GM19351 (cell line): Measurements from ENCODE around the gene FMN1.
"Not testable (repeated sequence)": the region's sequence is repeated elsewhere in the genome, so short reads cannot be mapped to it uniquely, and the experiment has no call there.

Source experiments
- ATAC-seq: cut with Tn5 transposase; IDR thresholded peaks from one replicate; pipeline ENCODE4 v1.9.1; 2021; ENCODE audit warnings: mild to moderate bottlenecking, moderate library complexity; ENCODE audit not compliant: unreplicated experiment

Gene FMN1

DNA sequence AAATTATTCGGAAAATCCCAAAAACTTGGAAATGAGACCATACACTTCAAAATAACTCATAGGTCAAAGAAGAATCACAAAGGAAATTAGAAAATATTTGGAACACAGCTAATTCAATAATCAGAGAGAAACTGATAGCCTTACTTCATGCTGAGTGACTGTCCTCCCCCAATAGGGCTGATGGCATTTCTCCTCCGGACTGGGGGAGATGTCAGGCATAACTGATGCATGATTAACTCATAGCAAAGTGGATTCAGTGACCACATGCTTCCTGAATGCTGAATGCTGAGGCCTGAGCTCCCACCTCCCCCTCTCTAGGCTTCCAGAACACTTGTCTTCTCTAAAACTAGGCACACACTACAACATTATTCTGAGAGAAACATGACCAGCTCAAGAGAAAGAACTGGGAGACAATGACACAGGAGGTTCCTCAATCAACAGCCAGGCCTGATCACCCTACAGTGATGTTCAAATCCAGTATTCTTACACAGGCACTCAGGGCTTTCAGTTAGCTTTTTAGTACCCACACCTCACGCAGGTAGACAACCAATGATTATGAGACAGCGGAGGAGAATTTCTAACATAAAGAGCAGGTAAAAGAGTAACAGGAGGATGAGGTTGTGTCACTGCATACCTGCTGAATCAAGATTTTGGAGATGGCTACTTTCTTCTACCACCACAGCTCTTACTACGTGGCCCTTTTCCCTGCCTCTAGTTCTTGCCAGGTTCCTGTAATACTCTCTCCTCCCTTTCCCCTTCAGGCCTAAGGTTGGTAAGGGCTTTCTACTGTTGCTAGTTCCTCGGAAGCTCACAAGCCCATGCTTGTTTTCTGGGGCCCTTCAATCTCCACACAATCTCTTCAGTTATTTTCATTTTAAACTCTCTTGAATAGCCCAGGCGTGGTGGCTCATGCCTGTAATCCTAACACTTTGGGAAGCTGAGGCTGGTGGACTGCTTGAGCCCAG is 96.1 kb downstream of the FMN1 start:
- no peak for ATAC-seq

DNA sequence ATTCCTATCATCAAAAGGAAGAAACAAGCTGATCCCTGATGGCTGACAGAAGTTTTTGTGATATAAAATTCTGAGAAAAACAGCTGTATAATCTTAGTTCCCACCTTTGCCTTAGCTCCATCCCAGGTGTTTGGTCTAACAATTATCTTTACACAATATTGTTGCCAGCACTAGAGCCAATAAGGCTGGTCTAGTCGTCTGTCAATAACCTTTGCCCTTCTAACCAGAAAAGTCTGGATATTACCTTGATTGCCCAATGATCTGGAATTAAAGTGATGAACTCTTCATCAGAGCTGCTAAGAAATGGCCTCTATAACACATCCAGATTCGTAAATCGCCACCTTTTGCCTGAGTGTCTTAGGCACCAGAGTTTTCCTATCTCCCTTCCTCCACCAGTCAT is 98.4 kb downstream of the FMN1 start:
- ATAC-seq: no peak

DNA sequence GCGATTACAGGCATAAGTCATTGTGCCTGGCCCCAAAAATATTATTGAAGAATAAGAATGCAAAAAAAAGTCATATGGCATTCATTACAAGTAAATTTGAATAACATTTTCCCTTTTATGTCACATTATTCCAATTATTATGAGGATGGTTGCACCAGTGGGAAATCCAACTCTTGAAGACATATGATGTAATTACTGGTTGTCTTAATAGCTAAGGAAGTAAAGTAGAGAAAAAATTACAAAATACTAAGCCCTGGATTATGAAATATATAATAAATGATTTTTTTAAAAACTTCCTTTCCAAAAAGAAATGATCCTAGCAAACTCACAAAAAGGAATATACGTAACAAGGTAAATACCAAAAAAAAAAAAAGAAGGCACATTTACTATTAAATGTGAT is 98.9 kb downstream of the FMN1 start:
- no peak for ATAC-seq

DNA sequence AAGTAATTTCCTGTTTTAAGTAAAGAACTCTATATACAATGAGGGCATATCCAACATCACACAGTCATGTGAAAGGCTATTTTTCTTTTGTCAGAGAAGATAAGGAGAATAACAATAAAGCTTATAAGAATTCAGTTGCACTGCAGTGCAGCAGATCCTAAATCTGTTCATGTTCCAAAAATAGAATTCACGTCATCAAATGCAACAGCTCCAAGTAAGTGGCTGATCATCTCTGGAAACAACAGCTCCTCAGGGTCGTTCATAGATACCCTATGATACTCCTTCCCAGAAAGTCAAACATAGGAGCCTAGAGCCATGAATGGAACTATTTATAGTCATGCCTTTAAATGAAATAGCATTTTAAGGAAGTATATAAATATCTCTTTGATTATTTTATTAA is 100.2 kb downstream of the FMN1 start:
- no peak for ATAC-seq

DNA sequence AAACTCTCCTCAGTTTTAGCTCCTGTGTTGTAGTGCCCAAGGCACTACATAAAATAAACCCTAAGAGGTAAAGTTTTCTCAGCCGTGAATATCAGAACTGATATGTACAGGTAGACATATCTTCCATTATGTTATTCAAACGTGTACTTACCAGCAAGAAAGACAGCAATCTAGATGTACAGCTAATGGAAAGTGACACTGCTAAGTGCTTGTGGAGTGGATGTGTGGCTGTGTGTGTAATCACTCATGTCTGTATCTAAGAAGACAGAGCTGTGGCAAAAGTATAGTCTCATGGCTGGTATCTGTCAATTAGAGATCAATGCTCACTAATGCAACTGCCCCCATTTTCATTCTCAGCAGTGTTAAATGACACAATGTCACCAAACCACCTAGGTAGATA is 101.3 kb downstream of the FMN1 start:
- ATAC-seq: no peak

DNA sequence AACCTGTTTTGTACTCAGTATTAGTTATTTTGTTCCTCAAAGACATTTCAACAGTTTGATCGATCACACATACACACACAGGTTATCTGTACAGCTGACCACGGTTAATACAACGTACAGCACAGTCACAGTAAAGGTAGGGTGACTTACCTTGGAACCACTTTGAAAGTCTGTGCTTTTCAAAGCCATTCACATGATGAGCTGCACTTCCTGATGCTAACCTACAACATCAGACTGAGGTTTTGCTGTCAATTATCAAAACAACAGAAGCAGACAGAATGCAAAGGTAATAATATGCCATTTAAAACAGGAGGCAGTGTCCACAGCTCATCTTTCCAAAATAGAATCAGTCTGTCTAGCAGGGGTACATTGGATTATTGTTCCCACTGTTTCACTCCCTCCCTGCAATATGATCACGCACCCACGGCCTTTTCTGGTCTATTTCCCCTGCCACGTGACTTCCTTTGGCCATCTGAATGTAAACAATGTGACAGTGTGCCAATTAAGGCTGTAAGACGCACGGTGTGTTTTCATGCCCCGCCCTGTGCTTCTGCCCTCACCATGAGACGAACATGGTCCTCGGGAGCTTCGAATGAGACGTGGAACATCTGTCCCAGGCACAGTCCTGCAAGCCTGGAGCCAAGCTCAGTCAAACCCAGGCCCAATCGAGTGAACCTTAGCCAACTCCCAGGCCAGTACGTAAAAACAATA is 102.4 kb downstream of the FMN1 start:
- no peak for ATAC-seq

DNA sequence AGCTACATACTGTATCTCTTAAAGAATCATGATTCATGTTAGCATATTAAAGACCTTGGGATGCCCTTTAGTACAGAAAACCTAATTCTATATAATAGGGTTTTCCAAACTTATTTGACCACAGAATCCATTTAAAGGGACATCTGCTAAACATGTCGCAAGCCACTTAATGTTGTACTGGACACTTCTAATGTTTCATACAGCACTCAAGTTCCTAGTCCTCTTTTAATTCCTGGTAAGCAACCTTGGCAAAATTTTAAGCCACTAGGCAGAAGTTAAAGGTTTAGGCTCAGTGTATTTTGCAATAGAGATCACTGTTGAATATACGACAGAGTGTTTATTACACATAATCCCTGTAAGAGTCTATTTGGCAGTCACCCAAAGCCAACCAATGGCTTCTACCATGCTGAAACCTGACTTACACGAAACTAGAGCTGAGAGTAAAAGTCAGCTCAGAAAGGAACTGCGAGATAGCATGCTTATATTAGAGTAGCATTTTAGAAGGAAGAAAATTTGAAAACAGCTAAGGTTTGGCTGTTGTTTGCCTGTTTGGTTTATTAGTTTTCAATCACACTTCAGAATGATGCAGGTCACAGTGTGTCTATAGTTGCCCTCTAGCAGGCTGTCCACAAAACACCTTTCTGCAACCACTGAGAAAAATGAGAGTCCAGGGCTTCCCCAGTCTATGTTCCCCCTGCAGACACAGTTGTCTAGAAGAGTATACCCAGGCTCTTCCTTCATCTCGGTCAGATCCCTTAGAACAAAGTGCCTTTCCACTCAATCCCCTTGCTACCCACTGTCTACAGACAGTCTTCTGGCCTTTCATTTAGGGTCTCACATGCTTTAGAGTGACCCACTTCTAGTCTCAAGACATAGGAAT is 104.4 kb downstream of the FMN1 start:
- ATAC-seq: no peak

DNA sequence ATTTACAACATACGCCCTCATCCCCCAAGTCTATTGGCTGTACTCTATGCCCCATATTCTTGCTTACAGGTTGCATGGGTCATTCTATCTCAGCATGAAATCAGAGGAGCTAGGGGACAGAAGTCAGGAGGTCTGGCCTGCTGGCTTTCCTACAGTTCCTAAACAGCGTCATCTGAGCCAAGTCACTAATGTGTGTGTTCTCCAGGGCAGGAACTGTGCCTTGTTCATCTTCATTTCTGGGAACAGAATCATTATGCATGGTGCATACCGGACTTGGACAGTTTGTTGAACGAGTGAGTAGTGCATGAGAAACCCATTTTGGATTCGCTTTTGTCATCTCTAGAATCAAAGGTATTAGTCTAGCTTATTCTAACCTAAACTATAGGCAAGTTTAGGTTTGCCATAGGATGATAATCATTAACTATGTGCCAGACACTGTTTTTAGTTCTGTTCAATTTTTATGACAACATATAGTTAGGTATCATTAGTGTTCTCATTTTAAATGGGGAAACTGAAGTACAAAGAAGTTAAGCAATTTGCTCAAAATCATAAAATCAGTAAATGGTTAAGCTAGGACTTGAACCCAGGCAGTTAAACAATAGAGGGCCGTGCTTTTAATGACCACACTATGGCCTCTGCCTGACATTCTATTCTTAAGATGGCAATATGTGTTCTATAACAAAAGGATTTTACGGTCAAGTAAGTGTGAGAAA is 105.2 kb downstream of the FMN1 start:
- no peak for ATAC-seq

DNA sequence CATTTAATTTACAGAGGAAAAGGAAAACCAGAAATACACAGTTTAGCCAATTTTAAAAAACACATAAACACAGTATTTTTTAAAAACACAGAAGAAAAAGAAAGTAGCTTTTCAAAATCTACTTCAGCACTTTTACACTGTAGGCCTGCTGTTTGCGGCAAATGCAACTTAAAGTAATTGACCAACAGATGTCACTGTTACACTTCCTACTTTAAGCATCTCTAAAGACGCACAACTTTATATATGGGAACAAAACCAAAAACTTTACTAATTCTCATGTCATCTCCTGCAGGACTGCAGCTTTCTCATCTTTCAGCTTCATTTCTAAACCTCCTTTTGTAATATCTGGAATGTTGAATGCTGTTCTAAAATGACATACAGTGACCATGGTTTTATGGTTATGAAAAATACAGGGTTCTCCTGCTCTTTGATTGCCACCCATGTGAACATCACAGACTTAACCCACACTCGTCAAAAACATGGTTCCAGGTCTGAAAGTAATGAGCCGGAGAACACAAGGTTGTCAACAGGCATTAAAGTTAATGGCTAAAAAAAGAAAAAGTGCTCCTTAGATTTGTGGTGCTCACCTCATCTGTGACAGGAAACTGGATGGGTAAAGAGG is 107.9 kb downstream of the FMN1 start:
- ATAC-seq: peak; percentile 54

DNA sequence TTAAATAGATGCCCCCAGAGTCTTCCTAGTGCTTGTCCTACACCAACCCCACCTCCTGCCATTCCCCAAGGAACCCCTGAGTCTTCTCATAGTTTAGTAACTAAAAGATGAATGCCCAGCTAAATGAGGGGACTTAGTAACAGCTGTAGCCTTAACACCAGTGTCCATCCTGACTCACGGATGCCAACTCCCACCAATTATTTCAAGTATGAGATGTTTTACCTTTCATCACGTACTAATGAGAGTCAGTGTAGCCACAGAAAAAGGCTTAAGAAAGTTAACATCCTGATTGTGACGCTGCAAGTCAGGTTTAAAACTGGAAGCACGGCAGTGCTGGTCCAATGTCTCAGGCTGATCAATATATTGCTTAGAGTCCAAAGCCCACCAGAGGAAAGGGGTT is 109.9 kb downstream of the FMN1 start:
- no peak for ATAC-seq

DNA sequence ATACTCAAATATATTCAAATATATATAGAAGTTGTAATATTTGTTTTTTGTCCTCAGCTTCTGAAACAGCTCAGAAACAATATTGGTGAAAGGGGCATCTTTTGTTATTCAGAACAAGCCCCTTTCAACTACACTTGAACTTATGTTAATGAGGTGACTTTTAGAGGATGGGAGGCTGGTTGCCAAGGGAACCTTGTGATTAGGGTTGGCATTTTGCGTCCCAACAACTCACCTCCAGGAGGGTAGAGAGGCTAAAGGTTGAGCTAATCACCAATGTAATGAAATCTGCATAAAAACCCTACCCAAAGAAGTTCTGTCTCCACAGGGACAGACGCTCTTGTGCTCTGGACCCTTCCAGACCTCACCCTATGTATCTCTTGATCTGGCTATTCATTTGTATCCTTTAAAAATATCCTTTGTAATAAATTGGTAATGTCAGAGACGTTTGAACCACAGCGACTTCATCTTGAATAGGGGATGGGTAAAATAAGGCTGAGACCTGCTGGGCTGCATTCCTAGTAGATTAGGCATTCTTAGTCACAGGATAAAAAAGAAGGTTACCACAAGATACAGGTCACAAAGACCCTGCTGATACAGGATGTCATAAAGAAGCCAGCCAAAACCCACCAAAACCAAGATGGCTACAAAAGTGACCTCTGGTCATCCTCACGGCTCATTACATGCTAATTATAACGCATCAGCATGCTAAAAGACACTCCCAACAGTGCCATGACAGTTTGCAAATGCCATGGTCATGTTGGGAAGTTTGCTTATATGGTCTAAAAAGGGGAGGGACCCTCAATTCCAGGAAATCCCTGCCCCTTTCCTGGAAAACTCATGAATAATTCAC is 111.1 kb downstream of the FMN1 start:
- ATAC-seq: no peak

DNA sequence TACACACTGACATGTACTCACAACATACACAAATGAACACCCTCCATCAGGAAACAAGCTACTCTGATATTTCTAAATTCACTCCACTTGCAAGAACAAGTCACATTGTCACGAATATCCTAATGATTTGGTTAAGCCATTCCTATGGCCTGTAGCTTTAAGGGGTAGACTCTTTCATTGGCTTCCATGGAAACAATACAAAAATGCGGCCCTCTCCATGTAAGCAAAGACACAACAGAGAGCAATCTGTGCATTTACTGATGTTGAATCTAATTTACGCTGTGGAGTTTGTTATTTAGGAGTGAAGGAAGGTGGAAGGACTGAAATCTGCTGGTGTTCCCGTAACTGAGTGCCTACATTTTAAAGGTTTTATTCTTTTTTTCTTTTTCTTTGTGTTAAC is 114.5 kb downstream of the FMN1 start:
- ATAC-seq: no peak

DNA sequence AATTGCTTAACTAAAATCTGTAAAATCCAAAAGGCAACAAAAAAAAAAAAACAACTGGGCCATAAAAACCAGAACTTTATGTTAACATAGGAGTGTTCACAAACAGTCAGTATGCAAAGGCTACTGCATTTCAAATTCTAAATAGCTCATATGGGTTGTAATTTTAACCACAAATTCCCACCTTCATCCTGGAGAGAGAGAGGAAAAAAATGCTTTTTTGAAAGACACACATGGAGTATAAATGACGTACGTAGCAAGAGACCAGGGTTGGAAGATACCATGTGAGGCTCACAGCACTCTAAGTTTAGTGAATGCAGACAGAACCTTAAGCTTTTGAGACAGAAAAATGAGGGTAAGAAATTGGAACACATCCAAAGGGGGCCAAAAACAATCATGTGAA is 115.9 kb downstream of the FMN1 start:
- no peak for ATAC-seq

DNA sequence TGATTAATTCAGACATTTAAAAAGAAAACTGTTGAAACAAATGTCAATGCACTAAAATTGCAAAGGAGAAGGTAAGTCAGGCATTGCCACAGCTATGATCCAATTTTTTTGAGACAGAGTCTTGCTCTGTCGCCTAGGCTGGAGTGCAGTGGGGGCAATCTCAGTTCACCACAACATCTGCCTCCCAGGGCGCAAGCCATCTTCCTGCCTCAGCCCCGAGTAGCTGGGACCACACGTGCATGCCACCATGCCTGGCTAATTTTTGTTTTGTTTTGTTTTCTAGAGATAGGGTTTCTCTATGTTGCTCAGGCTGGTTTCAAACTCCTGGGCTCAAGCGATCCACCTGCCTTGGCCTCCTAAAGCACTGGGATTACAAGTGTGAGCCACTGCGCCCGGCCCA is 117.6 kb downstream of the FMN1 start:
- no peak for ATAC-seq

DNA sequence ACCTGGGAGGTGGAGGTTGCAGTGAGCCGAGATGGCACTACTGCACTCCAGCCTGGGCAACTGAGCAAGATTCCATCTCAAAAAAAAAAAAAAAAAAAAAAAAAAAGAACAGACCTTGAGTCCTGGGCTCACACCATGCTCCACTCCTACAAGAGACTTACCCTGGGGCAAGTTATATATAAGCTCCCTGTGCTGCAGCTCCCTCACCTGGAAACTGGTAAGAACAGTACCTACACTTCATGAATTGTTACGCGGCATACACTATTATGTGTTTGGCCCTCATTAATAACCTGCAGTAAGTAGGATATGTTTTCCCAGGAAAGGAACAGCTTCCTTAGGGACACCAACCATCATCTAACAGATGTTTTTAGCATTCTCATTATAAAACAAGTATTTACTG is 119.6 kb downstream of the FMN1 start:
- ATAC-seq: no peak

DNA sequence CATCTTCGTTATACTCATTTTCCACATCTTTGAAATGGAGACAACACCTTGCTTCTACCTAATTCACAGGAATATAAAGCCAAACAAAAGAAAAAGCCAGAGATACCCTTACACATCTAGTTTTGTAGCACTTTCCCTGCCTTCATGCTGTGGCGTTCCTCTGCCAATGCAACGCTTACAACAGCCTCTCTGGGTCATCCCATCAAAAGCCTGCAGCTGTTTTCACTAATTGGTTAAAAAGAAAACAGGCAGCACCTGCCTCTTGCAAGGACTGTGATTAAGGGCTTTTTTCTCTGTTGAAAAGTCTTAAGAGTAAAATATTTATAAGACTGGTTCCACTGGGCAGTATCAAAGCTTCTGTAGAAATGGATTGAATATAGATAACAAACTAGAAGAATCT is 120.3 kb downstream of the FMN1 start:
- ATAC-seq: no peak

DNA sequence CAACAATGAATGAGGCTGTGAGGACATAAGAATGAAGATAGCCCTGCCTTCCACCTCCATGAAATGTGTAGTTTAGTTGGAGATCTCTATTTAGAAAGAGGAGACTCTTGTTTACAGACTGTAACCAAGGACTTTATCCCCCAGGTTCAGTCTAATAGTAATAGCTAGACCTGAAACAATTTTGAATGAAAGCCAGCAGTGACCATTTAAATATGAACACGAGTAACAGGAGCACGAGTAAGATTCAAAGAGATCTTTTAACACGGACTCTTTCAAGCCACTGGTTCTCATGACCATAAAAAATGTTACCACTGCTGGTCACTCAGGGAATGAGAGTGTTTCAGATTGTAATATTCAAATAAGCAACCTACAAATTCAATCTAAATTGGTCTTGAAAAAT is 123.1 kb downstream of the FMN1 start:
- ATAC-seq: no peak

DNA sequence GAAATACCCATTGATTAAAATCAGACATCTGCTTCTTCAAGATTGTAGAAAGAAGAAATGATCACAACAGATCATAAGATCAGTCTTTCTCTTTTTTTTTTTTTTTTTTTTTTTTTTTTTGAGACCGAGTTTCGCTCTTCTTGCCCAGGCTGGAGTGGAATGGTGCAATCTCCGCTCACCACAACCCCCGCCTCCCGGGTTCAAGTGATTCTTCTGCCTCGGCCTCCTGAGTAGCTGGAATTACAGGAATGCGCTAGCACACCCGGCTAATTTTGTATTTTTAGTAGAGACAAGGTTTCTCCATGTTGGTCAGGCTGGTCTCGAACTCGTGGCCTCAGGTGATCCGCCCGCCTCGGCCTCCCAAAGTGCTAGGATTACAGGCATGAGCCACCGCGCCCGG is 124.6 kb downstream of the FMN1 start:
- ATAC-seq: not testable (repeated sequence)

DNA sequence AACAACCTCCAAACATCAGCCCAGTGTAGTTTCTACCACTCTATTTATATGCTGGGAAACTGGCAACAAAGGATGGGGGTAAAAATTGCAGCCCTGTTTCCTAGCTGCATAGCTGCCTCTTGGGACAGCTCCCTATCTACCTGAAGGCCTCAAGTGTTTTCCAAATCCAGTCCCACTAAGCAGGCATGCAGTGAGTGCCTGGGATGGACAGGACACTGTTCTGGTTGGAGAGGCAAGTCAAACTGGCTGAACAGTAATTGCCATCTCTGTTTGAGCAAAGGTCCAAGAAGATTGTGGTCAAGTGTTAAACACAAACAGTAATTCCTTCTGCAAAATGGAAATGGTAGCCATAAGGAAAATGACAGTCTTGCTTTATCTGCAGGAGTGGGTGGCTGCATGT is 125.4 kb downstream of the FMN1 start:
- no peak for ATAC-seq
